Brain microvascular endothelial cell (primary cell): Measurements from ENCODE around the gene FXYD3.

ENCODE experiments used
- DNase-seq: peaks from one replicate; pipeline ENCODE4 v3.0.0-alpha.2; 2020
- H3K27ac ChIP-seq: fragments of 250-450 bp; sonication (Bioruptor Pico); 2 replicates; pipeline ENCODE4 v1.5.1; 2020; ENCODE audit warnings: mild to moderate bottlenecking, moderate library complexity
- H3K27me3 ChIP-seq: fragments of 250-450 bp; sonication (Bioruptor Pico); replicated peaks from 2 replicates; pipeline ENCODE4 v1.5.1; 2020; ENCODE audit warnings: mild to moderate bottlenecking
- H3K36me3 ChIP-seq: fragments of 250-450 bp; sonication (Bioruptor Pico); replicated peaks from 2 replicates; pipeline ENCODE4 v1.5.1; 2020; ENCODE audit warnings: mild to moderate bottlenecking
- H3K4me3 ChIP-seq: 2 replicates; pipeline ENCODE4 v1.5.1; 2011; ENCODE audit warnings: low read depth, mild to moderate bottlenecking, control low read depth, low read length, moderate library complexity
- in situ Hi-C: cut with HindIII; loops from 2 replicates; pipeline ENCODE4 v1.10.0; 2017; ENCODE audit warnings: low sequenced_read_pairs, low pct_ligation_motif_present
- TF ChIP-seq, protein P1 (sequence below): IDR thresholded peaks from 2 replicates; pipeline ENCODE4 v1.5.1; 2011; ENCODE audit warnings: low read depth, mild to moderate bottlenecking, moderate library complexity, low read length, control low read depth, inconsistent platforms; ENCODE audit errors: missing control alignments

Gene FXYD3

DNA sequence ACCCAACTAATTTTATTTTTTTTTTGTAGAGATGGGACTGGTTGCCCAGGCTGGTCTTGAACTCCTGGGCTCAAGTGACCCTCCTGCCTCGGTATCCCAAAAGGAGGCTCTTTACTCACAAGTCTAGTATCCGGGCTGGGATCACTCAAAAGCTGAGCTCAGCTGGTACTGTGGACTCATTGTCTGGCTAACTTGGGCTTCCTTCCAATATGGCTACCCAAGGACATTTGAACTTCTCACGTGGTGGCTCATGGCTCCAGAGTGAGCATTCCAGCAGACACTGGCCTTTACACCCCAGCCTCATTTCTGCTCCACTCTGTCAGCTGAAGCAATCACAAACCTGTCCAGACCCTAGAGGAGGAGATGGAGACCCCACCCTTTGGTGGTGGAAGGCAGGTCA is 45.2 kb upstream of the FXYD3 start:
- in situ Hi-C loops, result no loop called here
- TF ChIP-seq, protein P1, sequence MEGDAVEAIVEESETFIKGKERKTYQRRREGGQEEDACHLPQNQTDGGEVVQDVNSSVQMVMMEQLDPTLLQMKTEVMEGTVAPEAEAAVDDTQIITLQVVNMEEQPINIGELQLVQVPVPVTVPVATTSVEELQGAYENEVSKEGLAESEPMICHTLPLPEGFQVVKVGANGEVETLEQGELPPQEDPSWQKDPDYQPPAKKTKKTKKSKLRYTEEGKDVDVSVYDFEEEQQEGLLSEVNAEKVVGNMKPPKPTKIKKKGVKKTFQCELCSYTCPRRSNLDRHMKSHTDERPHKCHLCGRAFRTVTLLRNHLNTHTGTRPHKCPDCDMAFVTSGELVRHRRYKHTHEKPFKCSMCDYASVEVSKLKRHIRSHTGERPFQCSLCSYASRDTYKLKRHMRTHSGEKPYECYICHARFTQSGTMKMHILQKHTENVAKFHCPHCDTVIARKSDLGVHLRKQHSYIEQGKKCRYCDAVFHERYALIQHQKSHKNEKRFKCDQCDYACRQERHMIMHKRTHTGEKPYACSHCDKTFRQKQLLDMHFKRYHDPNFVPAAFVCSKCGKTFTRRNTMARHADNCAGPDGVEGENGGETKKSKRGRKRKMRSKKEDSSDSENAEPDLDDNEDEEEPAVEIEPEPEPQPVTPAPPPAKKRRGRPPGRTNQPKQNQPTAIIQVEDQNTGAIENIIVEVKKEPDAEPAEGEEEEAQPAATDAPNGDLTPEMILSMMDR, result no peak
- Histone ChIP-seq H3K27ac (no peak overlapping the region), H3K4me3 (no peak overlapping the region), H3K27me3 (no peaks in the 10 kb centered on the region), H3K36me3 (no peaks in the 10 kb centered on the region)
- DNase-seq, result no peak

DNA sequence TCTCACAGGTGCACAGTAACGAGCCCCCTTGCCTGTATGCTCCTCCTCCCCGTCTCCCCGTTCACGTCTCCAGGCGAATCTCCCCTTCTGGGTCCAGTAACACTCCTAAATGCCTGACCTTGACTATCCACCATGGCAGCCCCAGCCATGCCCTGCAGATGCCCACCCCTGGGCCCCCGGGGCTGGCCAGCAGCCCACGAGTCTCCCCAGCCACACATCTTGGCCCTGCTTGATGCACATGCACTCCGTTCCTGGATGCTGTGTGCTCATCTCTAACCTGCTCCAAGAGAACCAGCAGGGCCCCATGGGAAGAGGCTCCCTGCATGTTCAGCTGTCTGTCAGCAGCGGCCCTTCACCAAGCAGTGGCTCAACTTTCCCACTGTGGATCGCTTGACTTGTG is 42.1 kb upstream of the FXYD3 start:
- TF ChIP-seq, protein P1, result no peak
- Histone ChIP-seq H3K27ac (no peak overlapping the region), H3K27me3 (no peaks in the 10 kb centered on the region), H3K4me3 (no peak overlapping the region), H3K36me3 (no peaks in the 10 kb centered on the region)
- in situ Hi-C loops, result no loop called here
- no peak for DNase-seq

DNA sequence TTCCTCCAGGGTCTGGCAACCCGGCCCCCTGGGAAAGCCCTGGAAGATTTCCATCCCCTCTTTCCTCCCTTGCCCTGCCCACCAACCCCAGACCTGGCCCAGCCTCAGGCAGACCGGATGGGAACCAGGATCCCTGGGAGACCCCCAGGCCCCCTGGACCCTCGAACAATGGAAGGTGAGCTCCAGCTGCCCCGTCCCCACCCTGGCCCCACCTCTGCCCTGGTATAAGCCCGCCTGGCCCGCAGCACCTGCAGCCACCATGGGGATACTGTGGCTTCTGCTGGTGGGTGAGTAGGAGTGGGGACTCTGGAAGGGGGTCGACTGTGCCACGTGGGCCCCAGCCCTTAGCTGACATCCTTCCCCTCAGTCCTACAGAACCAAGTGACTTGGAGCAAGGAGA is 41.7 kb upstream of the FXYD3 start:
- DNase-seq, result no peak
- no peak overlapping the region for H3K4me3 ChIP-seq
- H3K27ac ChIP-seq, result no peak overlapping the region
- TF ChIP-seq, protein P1, result no peak
- in situ Hi-C loops, result no loop called here
- H3K36me3 ChIP-seq, result no peaks in the 10 kb centered on the region
- H3K27me3 ChIP-seq, result no peaks in the 10 kb centered on the region

DNA sequence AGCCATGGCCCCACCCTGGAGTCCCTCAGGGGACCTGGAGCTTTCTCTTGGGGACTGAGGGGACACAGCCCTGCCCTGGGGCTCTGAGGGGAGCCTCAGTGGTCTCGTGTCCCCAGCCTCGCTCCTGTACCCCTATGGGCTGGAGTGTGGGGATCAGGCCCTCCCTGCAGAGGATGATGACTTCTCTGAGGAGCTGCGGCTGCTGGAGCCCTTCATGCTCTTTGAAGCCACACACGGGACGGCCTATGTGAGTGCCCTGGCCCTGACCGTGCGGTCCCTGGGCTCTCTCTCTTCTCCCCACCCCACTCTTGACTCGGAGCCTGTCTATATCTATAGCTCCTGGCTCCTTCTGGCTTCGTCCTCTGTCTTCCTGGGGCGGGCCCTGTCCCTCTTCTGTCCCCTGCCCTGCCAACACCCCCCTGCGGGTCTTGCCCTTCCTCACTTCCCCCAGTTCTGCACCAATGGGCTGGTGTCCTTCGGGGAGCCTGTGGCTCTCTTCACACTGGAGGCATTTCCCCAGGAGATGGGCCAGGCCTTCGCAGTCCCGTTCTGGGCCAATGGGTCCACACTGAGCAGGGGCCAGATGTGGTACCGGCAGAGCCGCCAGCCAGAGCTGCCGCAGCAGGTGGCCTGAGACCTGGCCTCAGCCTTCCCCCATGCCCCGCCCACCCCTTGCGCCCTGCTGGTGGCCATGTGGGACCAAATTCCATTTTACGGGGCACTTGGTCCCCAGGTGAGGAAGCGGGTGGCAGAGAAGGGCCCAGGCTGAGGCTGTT is 41.0 kb upstream of the FXYD3 start:
- TF ChIP-seq, protein P1, result no peak
- H3K27ac ChIP-seq, result no peak overlapping the region
- H3K4me3 ChIP-seq, result no peak overlapping the region
- H3K27me3 ChIP-seq, result no peaks in the 10 kb centered on the region
- in situ Hi-C loops, result no loop called here
- no peak for DNase-seq
- no peaks in the 10 kb centered on the region for H3K36me3 ChIP-seq

DNA sequence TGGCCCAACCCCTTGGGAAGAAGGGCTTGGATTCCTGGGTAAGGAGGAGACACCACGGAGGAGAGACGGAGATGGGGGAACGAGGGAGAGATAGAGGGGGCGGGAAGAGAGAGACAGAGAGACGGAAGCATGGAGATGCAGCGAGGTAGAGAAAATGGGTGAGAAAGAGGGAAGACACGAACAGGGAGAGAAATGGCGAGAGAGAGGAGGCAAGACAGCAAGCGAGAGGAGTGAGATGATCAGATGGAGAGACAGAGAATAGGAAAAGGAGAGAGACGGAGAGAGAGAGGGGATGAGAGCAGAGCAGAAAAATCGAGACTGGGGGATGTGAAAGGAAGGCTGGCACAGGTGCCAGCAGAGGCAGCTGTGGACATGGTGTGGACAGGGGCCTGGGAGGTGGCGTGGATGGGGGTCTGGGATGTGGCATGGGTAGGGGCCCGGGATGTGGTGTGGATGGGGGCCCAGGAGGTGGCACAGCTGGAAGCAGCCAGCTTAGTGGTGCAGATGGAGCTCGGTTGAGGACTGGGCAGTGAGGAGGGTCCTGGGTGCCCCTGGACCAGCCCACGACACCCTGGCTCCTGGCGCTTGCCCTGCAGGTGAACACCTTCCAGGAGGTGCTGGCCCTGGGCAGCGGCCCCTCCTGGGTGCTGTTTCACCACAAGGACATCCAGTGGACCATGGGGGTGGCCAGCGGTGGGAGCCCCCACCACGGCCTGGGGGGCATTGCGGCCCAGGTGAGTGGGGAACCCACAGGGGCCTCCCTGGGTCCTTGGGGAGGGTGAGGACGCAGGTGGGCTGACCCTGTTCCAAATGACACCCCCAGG is 40.2 kb upstream of the FXYD3 start:
- TF ChIP-seq, protein P1, result no peak
- Histone ChIP-seq H3K36me3 (no peaks in the 10 kb centered on the region), H3K4me3 (no peak overlapping the region), H3K27me3 (no peaks in the 10 kb centered on the region), H3K27ac (no peak overlapping the region)
- in situ Hi-C loops, result no loop called here
- DNase-seq, result no peak
